Endothelial cell of coronary artery (primary cell): Measurements from ENCODE around the gene AMY1A. TPM values are rescaled to one million over a fixed set of nuclear protein-coding genes. Genes with fewer than 3 reads are reported as not detected.

Experiments used
- total RNA-seq: library from RNA; depleted of rRNA; stranded (reverse); fragments of >200 nt; gene quantifications from 2 replicates; pipeline ENCODE4 v1.2.3, GENCODE V29; 2014

AMY1A gene
- not detected in 2 replicates for total RNA-seq

DNA sequence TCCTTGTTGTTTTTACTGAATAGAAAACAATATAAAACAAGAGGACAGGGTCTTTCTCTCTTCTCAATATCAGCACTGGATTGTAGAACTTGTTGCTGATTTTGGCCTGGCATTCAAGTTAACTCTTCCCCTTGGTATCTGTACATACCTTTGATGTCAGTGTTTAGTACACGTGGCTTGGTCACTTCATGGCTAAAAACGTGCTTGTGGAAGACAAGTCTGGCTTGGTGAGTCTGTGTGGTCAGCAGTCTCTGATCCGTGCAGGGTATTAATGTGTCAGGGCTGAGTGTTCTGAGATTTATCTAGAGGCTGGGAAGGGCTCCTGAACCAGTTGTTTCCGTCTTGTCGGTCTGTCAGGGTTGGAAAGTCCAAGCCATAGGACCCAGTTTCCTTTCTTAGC, at the start of gene AMY1A:
AMY1A (plus strand) TSS at position 301 of the 400 bp plus-strand sequence. CDS start 571 bp downstream, outside the sequence.

DNA sequence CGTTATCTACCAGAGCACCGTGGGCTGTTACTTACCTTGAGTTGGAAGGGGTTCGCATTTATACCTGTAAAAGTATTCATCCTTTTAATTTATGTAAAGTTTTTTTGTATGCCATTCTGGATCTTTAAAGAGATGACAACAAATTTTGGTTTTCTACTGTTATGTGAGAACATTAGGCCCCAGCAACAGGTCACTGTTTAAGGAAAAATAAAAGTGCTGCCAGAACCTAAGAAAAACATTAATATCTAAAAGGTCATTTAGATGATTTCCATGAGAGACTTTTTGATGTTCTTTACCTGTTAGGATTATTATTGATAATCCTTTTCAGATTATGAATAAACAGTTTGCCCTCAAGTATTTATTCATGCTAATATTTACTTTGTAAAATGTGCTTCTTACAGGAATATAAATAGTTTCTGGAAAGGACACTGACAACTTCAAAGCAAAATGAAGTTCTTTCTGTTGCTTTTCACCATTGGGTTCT, 38.5 kb upstream of the AMY1A start, which contains the start of gene AMY2A:
AMY2A (plus strand) TSS at position 434 of the 484 bp plus-strand sequence; CDS start at position 448, 14 bp downstream.

DNA sequence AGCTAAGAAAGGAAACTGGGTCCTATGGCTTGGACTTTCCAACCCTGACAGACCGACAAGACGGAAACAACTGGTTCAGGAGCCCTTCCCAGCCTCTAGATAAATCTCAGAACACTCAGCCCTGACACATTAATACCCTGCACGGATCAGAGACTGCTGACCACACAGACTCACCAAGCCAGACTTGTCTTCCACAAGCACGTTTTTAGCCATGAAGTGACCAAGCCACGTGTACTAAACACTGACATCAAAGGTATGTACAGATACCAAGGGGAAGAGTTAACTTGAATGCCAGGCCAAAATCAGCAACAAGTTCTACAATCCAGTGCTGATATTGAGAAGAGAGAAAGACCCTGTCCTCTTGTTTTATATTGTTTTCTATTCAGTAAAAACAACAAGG, 40.5 kb downstream of the AMY1A start, which contains the start of gene AMY1B:
AMY1B (minus strand) TSS at position 101 of the 400 bp plus-strand sequence. CDS start 571 bp downstream, outside the sequence.

Other genes with a start within 250 kb of the AMY1A start
- 4.0 TPM in 2 replicates for gene RNPC3, start 130.1 kb upstream of the AMY1A start, total RNA-seq
- gene AMY2B, start 84.2 kb upstream of the AMY1A start, total RNA-seq, result 1.6 and 1.9 TPM in 2 replicates
- gene AMY2A, start 38.3 kb upstream of the AMY1A start, total RNA-seq, result not detected in 2 replicates
- gene AMY1B, start 40.5 kb downstream of the AMY1A start, total RNA-seq, result not detected in 2 replicates
- not detected in 2 replicates for gene AMY1C, start 94.1 kb downstream of the AMY1A start, total RNA-seq